Neutrophil (primary cell): ENCODE measurements around the gene RAD52.

Source experiments
- H3K27ac ChIP-seq: fragments of 200-600 bp; sonication (generic); 2 replicates; pipeline ENCODE4 v1.5.1; 2016; ENCODE audit warnings: mild to moderate bottlenecking, moderate library complexity
- H3K27me3 ChIP-seq: fragments of 200-600 bp; sonication (generic); 2 replicates; pipeline ENCODE4 v1.6.0; 2016; ENCODE audit warnings: mild to moderate bottlenecking
- H3K36me3 ChIP-seq: fragments of 200-600 bp; sonication (generic); 2 replicates; pipeline ENCODE4 v1.5.1; 2017
- H3K4me1 ChIP-seq, 2 experiments: fragments of 200-600 bp in 1 of 2; sonication (generic) in 1 of 2; 1 replicate in 1 of 2; 2 replicates in 1 of 2; pipeline versions ENCODE4 v1.5.1 to v1.6.1; 2013 to 2016; ENCODE audit warnings: low read depth in 1 of 2, low read length in 1 of 2, mild to moderate bottlenecking in 1 of 2, moderate library complexity in 1 of 2; ENCODE audit not compliant: control insufficient read depth in 1 of 2, insufficient read depth in 1 of 2
- H3K4me3 ChIP-seq, 2 experiments: fragments of 200-600 bp in 1 of 2; sonication (generic) in 1 of 2; 1 replicate in 1 of 2; 2 replicates in 1 of 2; pipeline ENCODE4 v1.5.1; 2013 to 2016; ENCODE audit warnings: low read depth in 1 of 2, low read length in 1 of 2, mild to moderate bottlenecking in 1 of 2, moderate library complexity in 1 of 2
- H3K9me3 ChIP-seq: fragments of 200-600 bp; sonication (generic); 2 replicates; pipeline ENCODE4 v1.5.1; 2016
- TF ChIP-seq, protein P1 (sequence below): fragments of 200-600 bp; sonication (generic); IDR thresholded peaks from 2 replicates; pipeline ENCODE4 v1.5.1; 2016; ENCODE audit warnings: antibody characterized with exemption

RAD52 gene

DNA sequence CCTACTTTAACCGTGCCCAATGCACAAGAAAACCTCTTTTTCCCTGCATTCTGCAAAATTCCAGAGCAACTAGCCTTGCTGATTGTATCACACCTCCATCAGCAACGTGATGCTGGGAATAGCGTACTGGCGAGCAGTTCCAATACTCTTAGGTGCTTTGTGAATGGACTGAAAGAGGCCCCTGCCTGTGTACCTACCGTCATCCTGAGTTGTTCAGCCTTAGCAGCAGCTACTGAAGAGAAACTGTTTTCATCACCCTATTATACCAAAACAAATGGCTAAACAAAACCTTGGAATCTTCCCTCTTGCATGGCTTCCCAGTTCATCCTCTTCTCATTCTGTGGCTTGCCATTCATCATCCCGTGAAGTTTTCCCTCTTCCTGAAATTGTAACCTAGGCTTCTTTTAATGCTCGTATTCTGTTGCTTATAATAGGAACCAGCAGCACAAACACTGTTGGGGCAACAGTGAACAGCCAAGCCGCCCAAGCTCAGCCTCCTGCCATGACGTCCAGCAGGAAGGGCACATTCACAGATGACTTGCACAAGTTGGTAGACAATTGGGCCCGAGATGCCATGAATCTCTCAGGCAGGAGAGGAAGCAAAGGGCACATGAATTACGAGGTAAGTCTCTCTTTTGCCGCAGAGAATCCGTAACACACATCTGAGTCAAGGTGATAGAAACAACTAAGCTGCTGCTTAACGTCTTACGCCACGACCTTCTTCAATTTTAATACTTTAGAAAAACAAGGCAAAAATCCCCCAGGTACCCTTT lies 41.9 kb downstream of the RAD52 start:
- H3K36me3 ChIP-seq, result peaks cover 78% of the 10 kb centered on the region
- H3K27ac ChIP-seq, result no peak overlapping the region
- H3K4me3 ChIP-seq, result no peak overlapping the region
- no peaks in the 10 kb centered on the region for H3K27me3 ChIP-seq
- TF ChIP-seq, protein P1, sequence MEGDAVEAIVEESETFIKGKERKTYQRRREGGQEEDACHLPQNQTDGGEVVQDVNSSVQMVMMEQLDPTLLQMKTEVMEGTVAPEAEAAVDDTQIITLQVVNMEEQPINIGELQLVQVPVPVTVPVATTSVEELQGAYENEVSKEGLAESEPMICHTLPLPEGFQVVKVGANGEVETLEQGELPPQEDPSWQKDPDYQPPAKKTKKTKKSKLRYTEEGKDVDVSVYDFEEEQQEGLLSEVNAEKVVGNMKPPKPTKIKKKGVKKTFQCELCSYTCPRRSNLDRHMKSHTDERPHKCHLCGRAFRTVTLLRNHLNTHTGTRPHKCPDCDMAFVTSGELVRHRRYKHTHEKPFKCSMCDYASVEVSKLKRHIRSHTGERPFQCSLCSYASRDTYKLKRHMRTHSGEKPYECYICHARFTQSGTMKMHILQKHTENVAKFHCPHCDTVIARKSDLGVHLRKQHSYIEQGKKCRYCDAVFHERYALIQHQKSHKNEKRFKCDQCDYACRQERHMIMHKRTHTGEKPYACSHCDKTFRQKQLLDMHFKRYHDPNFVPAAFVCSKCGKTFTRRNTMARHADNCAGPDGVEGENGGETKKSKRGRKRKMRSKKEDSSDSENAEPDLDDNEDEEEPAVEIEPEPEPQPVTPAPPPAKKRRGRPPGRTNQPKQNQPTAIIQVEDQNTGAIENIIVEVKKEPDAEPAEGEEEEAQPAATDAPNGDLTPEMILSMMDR, result no peak
- no peaks in the 10 kb centered on the region for H3K9me3 ChIP-seq
- H3K4me1 ChIP-seq, result peaks cover 9 to 23% of the 10 kb centered on the region in 2 experiments

DNA sequence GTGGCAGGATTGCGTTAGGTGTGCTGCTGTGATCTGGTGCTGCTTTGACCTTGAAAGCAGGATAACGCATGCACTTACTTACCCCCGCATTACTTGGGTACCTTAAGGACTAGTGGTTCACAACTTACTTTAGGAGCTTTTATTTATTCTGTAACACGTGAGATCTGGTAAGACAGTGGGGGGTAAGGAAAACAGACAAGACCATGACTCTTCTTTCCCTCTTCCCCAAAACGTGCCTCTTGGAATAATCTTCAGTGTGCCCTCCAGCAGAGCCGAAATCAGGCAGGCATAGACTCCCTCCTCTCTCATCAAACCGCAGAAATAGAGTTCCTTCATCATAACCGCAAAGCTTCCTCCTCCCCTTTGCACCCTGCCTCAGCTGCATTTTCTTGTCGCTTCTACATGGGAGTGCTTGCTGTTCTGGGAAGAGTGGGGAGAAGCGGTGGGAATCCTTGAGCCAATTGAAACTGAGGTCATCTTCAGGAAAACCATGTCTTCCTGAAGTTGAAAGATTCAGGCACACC lies 43.4 kb downstream of the RAD52 start:
- Histone ChIP-seq H3K4me3 (no peak overlapping the region), H3K27ac (peak overlapping the region; percentile 32), H3K4me1 (peaks cover 9 to 14% of the 10 kb centered on the region in 2 experiments), H3K36me3 (peaks cover 93% of the 10 kb centered on the region), H3K9me3 (no peaks in the 10 kb centered on the region), H3K27me3 (no peaks in the 10 kb centered on the region)
- TF ChIP-seq, protein P1, result no peak

DNA sequence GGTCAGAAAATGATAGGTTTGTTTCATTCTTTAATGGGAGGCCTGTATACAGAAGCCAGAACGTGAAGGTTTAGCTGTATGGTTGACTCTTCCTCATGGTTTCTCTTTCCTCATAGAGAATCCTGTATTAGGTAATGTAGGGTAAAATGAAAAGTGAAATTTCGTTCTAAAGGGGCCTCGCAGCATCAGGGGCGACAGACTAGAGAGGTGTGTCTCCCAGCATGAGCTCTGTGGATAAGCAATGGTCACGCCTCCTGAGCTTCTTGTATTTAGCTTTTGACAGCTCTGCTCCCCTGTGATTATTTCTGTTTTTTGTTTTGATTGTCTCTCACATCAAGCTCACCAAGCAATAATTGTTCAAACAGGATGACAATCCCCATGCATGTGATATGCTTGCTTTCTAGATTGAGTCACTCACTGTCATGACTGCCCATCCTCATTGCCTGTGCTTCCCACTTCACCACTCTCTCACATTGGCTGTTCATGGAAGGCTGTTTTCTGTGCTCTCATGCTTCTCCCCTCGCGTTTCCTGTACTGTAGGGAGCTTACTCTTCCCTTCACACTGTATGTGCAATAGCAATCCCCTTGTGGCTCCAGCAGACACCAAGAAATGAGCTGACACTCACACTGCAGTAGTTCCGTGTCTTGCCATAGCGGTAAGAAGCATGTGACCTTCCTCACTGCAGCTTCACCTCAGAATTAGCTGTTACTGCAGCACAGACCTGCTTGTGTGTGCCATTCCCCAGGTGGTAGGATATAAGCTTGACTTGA lies 44.0 kb downstream of the RAD52 start:
- H3K27ac ChIP-seq, result peak overlapping the region; percentile 32
- H3K4me3 ChIP-seq, result no peak overlapping the region
- TF ChIP-seq, protein P1, result no peak
- H3K27me3 ChIP-seq, result no peaks in the 10 kb centered on the region
- peaks cover 96% of the 10 kb centered on the region for H3K36me3 ChIP-seq
- H3K9me3 ChIP-seq, result no peaks in the 10 kb centered on the region
- peaks cover 9 to 11% of the 10 kb centered on the region in 2 experiments for H3K4me1 ChIP-seq

DNA sequence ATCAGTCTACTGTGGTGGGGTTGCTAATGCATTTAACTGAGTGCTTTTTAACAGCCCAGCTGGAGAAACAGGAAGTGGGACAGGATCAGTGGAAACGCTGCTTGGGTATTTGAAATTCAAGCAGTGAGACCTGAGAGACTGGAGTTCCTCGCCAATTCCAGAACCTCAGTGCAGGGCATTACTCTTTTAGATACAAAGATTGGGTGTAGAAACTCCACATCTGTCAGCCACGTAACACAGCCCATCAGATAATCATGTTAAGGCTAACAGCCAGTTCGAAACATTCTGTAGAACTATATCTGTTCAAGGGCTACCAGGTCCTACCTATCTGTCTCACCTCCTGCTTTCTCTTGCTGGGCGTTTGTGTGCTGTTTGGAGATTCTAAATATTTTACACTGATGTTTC lies 45.5 kb downstream of the RAD52 start:
- H3K36me3 ChIP-seq, result peaks cover 96% of the 10 kb centered on the region
- no peak overlapping the region for H3K4me3 ChIP-seq
- H3K27me3 ChIP-seq, result no peaks in the 10 kb centered on the region
- H3K4me1 ChIP-seq, result peaks cover 9 to 11% of the 10 kb centered on the region in 2 experiments
- no peaks in the 10 kb centered on the region for H3K9me3 ChIP-seq
- H3K27ac ChIP-seq, result no peak overlapping the region
- TF ChIP-seq, protein P1, result no peak

DNA sequence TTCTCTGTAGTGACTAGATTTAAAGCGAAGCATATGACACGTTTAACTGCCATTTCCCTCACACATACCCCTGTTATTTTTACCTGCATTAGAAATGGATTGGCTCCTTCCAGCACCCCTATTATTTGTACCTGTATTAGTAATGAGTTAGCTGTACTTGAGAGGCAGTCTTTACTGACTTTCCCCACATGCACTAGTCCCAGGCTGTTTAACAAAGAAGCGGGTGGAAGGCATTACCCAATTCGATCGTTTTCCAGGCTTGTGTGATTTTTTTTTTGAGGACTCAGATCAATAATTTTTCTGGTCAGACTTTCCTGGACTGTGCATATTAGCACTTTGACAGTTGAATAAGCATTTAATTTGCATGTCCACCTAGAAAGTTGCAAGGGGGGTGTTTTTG lies 46.4 kb downstream of the RAD52 start:
- H3K4me1 ChIP-seq, result peaks cover 9 to 11% of the 10 kb centered on the region in 2 experiments
- no peak overlapping the region for H3K4me3 ChIP-seq
- peaks cover 93% of the 10 kb centered on the region for H3K36me3 ChIP-seq
- TF ChIP-seq, protein P1, result no peak
- no peak overlapping the region for H3K27ac ChIP-seq
- H3K9me3 ChIP-seq, result no peaks in the 10 kb centered on the region
- H3K27me3 ChIP-seq, result no peaks in the 10 kb centered on the region
